Dendritic cell treated with granulocyte-macrophage colony-stimulating factor and Interleukin-4, amounts not matched to agents 40 ng/mL and 50 ng/mL, for 4 days (primary cell): Measurements from ENCODE around the gene ARHGEF3.
"Not testable (repeated sequence)": the region's sequence is repeated elsewhere in the genome, so short reads cannot be mapped to it uniquely, and the experiment has no call there.

Source experiments
- H3K27ac Mint-ChIP-seq: one replicate; pipeline ENCODE4 v1.8.0; 2022; ENCODE audit warnings: mild to moderate bottlenecking, mixed read lengths
- H3K27me3 Mint-ChIP-seq: one replicate; pipeline ENCODE4 v1.8.0; 2022; ENCODE audit warnings: mild to moderate bottlenecking, mixed read lengths
- H3K36me3 Mint-ChIP-seq: one replicate; pipeline ENCODE4 v1.8.0; 2022; ENCODE audit warnings: low read depth, mixed read lengths
- H3K4me1 Mint-ChIP-seq: one replicate; pipeline ENCODE4 v1.8.0; 2022; ENCODE audit warnings: low read depth, mixed read lengths
- H3K4me3 Mint-ChIP-seq: one replicate; pipeline ENCODE4 v1.8.0; 2022; ENCODE audit warnings: mild to moderate bottlenecking, moderate library complexity, mixed read lengths
- H3K9me3 Mint-ChIP-seq: one replicate; pipeline ENCODE4 v1.8.0; 2022; ENCODE audit warnings: mixed read lengths
- intact Hi-C: fragments of 100-400 bp; cut with micrococcal nuclease; formaldehyde crosslinking; loops from one replicate; pipeline ENCODE4 v1.15.0; 2022

ARHGEF3 gene

GRCh38 chr3:56693750-56694149, 108.0 kb downstream of the ARHGEF3 start:
- H3K27me3 Mint-ChIP-seq: no peaks in the 10 kb centered on the region
- H3K9me3 Mint-ChIP-seq: no peaks in the 10 kb centered on the region
- H3K4me1 Mint-ChIP-seq: peaks cover 39% of the 10 kb centered on the region
- no peak overlapping the region for H3K4me3 Mint-ChIP-seq
- H3K27ac Mint-ChIP-seq: peak overlapping the region; percentile 36
- intact Hi-C loops: loop anchor here (10.0 kb wide), 1 partner anchor 381 kb away; no protein-coding TSS in a partner anchor
- no peaks in the 10 kb centered on the region for H3K36me3 Mint-ChIP-seq

- Mint-ChIP-seq H3K27ac (peak overlapping the region; percentile 36), H3K4me3 (peak overlapping the region; percentile 2), H3K4me1 (peaks cover 44% of the 10 kb centered on the region)
- not testable (repeated sequence) for H3K27me3 Mint-ChIP-seq, H3K9me3 Mint-ChIP-seq, H3K36me3 Mint-ChIP-seq
- intact Hi-C loops: loop anchor here (10.0 kb wide), 1 partner anchor 382 kb away; no protein-coding TSS in a partner anchor
Measured at GRCh38 chr3:56692520-56693433, 109.0 kb downstream of the ARHGEF3 start.

GRCh38 chr3:56692001-56692365, 109.8 kb downstream of the ARHGEF3 start:
- not testable (repeated sequence) for H3K9me3 Mint-ChIP-seq, H3K27ac Mint-ChIP-seq, H3K36me3 Mint-ChIP-seq, H3K4me3 Mint-ChIP-seq, H3K27me3 Mint-ChIP-seq
- H3K4me1 Mint-ChIP-seq: peaks cover 44% of the 10 kb centered on the region
- intact Hi-C loops: loop anchor here (10.0 kb wide), 1 partner anchor 383 kb away; no protein-coding TSS in a partner anchor

- Mint-ChIP-seq H3K27ac (no peak overlapping the region), H3K4me1 (peaks cover 44% of the 10 kb centered on the region), H3K9me3 (no peaks in the 10 kb centered on the region), H3K36me3 (no peaks in the 10 kb centered on the region), H3K27me3 (no peaks in the 10 kb centered on the region), H3K4me3 (no peak overlapping the region)
- intact Hi-C loops: loop anchor here (10.0 kb wide), 1 partner anchor 383 kb away; no protein-coding TSS in a partner anchor
Measured at GRCh38 chr3:56691165-56692000, 110.4 kb downstream of the ARHGEF3 start.

- no peak overlapping the region for H3K4me3 Mint-ChIP-seq
- no peaks in the 10 kb centered on the region for H3K9me3 Mint-ChIP-seq
- peaks cover 27% of the 10 kb centered on the region for H3K4me1 Mint-ChIP-seq
- H3K27me3 Mint-ChIP-seq: no peaks in the 10 kb centered on the region
- H3K36me3 Mint-ChIP-seq: no peaks in the 10 kb centered on the region
- H3K27ac Mint-ChIP-seq: no peak overlapping the region
- intact Hi-C loops: no loop called here
Measured at GRCh38 chr3:56689303-56689702, 112.4 kb downstream of the ARHGEF3 start.

GRCh38 chr3:56688191-56688590, 113.6 kb downstream of the ARHGEF3 start:
- H3K27ac Mint-ChIP-seq: no peak overlapping the region
- no peaks in the 10 kb centered on the region for H3K27me3 Mint-ChIP-seq
- H3K36me3 Mint-ChIP-seq: no peaks in the 10 kb centered on the region
- intact Hi-C loops: no loop called here
- H3K4me3 Mint-ChIP-seq: no peak overlapping the region
- H3K9me3 Mint-ChIP-seq: no peaks in the 10 kb centered on the region
- H3K4me1 Mint-ChIP-seq: peaks cover 16% of the 10 kb centered on the region

GRCh38 chr3:56684029-56684428, 117.7 kb downstream of the ARHGEF3 start:
- Mint-ChIP-seq H3K27me3 (no peaks in the 10 kb centered on the region), H3K27ac (peak overlapping the region; percentile 93), H3K4me1 (peaks cover 15% of the 10 kb centered on the region), H3K9me3 (no peaks in the 10 kb centered on the region), H3K36me3 (peaks cover 20% of the 10 kb centered on the region), H3K4me3 (peak overlapping the region; percentile 95)
- intact Hi-C loops: loop anchor here (5.0 kb wide), 1 partner anchor 543 kb away; the partner anchor contains the start of gene APPL1

- Mint-ChIP-seq H3K9me3 (no peaks in the 10 kb centered on the region), H3K4me1 (peaks cover 13% of the 10 kb centered on the region), H3K36me3 (peaks cover 27% of the 10 kb centered on the region), H3K4me3 (peak within 1 kb of the TSS; percentile 95), H3K27me3 (no peaks in the 10 kb centered on the region), H3K27ac (peak within 1 kb of the TSS; percentile 93)
- intact Hi-C loops: loop anchor here (5.0 kb wide), 1 partner anchor 544 kb away; the partner anchor contains the start of gene APPL1
Measured at GRCh38 chr3:56683122-56683817, 118.5 kb downstream of the ARHGEF3 start, which contains the start of gene TASOR. TASOR (minus strand) TSS chr3:56683265; CDS start chr3:56683006, 259 bp downstream.

GRCh38 chr3:56682462-56683121, 119.2 kb downstream of the ARHGEF3 start:
- intact Hi-C loops: loop anchor here (5.0 kb wide), 1 partner anchor 545 kb away; the partner anchor contains the start of gene APPL1
- Mint-ChIP-seq H3K4me1 (peaks cover 13% of the 10 kb centered on the region), H3K4me3 (peak overlapping the region; percentile 95), H3K27ac (peak overlapping the region; percentile 93), H3K9me3 (no peaks in the 10 kb centered on the region), H3K27me3 (no peaks in the 10 kb centered on the region), H3K36me3 (peaks cover 32% of the 10 kb centered on the region)

GRCh38 chr3:56681984-56682461, 119.7 kb downstream of the ARHGEF3 start:
- peaks cover 34% of the 10 kb centered on the region for H3K36me3 Mint-ChIP-seq
- intact Hi-C loops: loop anchor here (5.0 kb wide), 1 partner anchor 545 kb away; the partner anchor contains the start of gene APPL1
- H3K27me3 Mint-ChIP-seq: no peaks in the 10 kb centered on the region
- peak overlapping the region; percentile 95 for H3K4me3 Mint-ChIP-seq
- no peaks in the 10 kb centered on the region for H3K9me3 Mint-ChIP-seq
- peak overlapping the region; percentile 93 for H3K27ac Mint-ChIP-seq
- peaks cover 13% of the 10 kb centered on the region for H3K4me1 Mint-ChIP-seq

GRCh38 chr3:56680054-56680580, 121.6 kb downstream of the ARHGEF3 start:
- Mint-ChIP-seq H3K27me3 (no peaks in the 10 kb centered on the region), H3K36me3 (peaks cover 36% of the 10 kb centered on the region)

More at GRCh38 chr3:56680054-56680580, 121.6 kb downstream of the ARHGEF3 start:
- Mint-ChIP-seq H3K4me3 (no peak overlapping the region), H3K27ac (no peak overlapping the region), H3K4me1 (peaks cover 13% of the 10 kb centered on the region), H3K9me3 (no peaks in the 10 kb centered on the region)
- intact Hi-C loops: loop anchor here (5.0 kb wide), 1 partner anchor 547 kb away; the partner anchor contains the start of gene APPL1
